Measurements from ENCODE around the gene HOXB1. TPM values are rescaled to one million over a fixed set of nuclear protein-coding genes. Genes with fewer than 3 reads are reported as not detected.

The HOXB1 gene
- total RNA-seq, 1 experiment from 2014 or later, result not detected

DNA sequence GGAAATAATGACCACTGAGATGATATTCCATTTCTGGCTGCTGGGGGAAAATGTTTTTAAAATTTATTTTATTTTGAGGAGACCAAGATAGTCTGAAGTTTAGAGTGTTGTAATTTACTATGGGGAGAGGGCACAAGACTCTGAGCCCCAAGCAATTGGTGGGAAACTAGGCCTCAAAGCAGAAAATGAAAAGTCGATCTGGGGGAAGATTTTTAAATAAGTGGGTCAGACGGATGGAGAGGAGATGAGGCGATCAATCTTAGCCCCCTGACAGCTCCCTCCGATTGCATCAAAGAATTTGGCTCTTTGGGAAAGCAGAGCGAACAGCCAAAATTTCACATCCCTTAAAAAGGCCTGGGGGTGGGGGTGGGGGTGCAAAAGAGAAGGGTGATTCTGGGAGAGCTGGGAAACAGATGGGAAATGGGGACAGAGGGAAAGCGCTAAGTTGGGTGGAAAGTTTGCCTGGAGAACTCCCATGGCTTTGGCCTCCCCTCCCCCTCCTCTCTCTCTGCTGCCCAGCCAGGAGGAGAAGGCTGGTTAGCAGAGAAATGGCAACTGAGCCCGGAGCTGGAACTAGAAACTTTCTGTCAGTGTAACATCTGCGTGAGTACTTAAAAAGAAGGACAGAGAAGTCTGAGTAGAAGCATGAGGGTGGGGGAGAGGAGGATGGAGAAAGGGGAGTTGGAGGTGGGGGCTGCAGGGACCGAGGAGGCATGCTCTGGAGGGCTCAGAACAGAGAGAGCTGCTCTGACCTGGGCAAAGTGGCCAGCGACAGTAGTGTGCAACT, 15.5 kb upstream of the HOXB1 start:
- ATAC-seq, result peak; percentile 47
- intact Hi-C loops (cut with micrococcal nuclease; ENCODE audit: unreplicated experiment) (no loop called here), in situ Hi-C loops (cut with HindIII; ENCODE audit: low pct_unique_long_range_greater_than_20kb, low sequenced_read_pairs) (no loop called here)
- no peaks in the 10 kb centered on the region for H3K9me3 ChIP-seq (ENCODE audit: control insufficient read depth, insufficient read depth, low read depth, low read length)
- no peaks in the 10 kb centered on the region for H3K27me3 ChIP-seq (ENCODE audit: control insufficient read depth, insufficient read depth, low read length)
- peak overlapping the region; percentile 98 for H3K27ac ChIP-seq (ENCODE audit: low read length)
- H3K4me1 ChIP-seq (ENCODE audit: control insufficient read depth, insufficient read depth, low read length), result peaks cover 60% of the 10 kb centered on the region
- TF ChIP-seq, protein P1, sequence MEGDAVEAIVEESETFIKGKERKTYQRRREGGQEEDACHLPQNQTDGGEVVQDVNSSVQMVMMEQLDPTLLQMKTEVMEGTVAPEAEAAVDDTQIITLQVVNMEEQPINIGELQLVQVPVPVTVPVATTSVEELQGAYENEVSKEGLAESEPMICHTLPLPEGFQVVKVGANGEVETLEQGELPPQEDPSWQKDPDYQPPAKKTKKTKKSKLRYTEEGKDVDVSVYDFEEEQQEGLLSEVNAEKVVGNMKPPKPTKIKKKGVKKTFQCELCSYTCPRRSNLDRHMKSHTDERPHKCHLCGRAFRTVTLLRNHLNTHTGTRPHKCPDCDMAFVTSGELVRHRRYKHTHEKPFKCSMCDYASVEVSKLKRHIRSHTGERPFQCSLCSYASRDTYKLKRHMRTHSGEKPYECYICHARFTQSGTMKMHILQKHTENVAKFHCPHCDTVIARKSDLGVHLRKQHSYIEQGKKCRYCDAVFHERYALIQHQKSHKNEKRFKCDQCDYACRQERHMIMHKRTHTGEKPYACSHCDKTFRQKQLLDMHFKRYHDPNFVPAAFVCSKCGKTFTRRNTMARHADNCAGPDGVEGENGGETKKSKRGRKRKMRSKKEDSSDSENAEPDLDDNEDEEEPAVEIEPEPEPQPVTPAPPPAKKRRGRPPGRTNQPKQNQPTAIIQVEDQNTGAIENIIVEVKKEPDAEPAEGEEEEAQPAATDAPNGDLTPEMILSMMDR (IDR thresholded peaks at IDR 0.05), result no peak
- TF ChIP-seq SIN3A (IDR thresholded peaks at IDR 0.05; ENCODE audit: borderline replicate concordance, insufficient read depth, low read depth, low read length), result 0 out of 2 replicates have a peak, but pooled peaks have one; percentile 72
- no peak for DNase-seq (ENCODE audit: low read depth, low spot score)
- H3K36me3 ChIP-seq (ENCODE audit: control insufficient read depth, insufficient read depth, low read length), result peaks cover 26% of the 10 kb centered on the region
- ChIA-PET CTCF (interaction anchor here (0.6 to 0.9 kb wide), 5 partner anchors 15 to 287 kb away, joined by 3 to 5 read pairs (median 4); partner anchors contain the start of gene HOXB6), POLR2A (interaction anchor here (0.6 kb wide), 2 partner anchors 12 to 67 kb away, joined by 3 to 4 read pairs; no protein-coding TSS in a partner anchor)
- peak overlapping the region; percentile 15 to 43 for H3K4me3 ChIP-seq (ENCODE audit: low read depth in 2 of 2, low read length in 2 of 2)
- no TSS peak for BruUV-seq (replicated peaks)

DNA sequence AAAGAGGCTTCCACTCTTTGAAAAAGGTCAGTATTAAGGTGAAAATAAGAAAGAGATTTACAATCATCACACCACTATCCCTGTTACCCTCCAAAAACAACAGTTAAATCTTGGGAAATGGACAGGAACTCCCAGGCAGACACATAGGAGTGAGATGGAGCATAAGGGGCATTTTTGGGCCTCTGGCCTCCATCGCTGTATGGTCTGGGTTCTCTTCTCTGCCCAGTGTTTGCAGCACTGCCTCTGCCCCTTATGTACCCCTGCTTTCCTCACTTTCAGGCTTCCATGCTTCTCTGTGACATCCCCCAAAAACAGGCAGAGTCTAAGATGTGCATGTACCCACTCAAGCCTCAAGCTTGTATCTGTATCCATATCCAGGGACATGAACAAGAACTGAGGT, 14.7 kb upstream of the HOXB1 start:
- intact Hi-C loops (cut with micrococcal nuclease; ENCODE audit: unreplicated experiment) (no loop called here), in situ Hi-C loops (cut with HindIII; ENCODE audit: low pct_unique_long_range_greater_than_20kb, low sequenced_read_pairs) (no loop called here)
- ChIA-PET CTCF (no interaction called here), POLR2A (no interaction called here)
- no peaks in the 10 kb centered on the region for H3K27me3 ChIP-seq (ENCODE audit: control insufficient read depth, insufficient read depth, low read length)
- DNase-seq (ENCODE audit: low read depth, low spot score), result no peak
- H3K36me3 ChIP-seq (ENCODE audit: control insufficient read depth, insufficient read depth, low read length), result peaks cover 25% of the 10 kb centered on the region
- peak overlapping the region; percentile 69 to 81 for H3K4me3 ChIP-seq (ENCODE audit: low read depth in 2 of 2, low read length in 2 of 2)
- TF ChIP-seq POLR2AphosphoS5 (IDR thresholded peaks at IDR 0.05; ENCODE audit: low read depth, low read length), result peak; percentile 39
- no peak for TF ChIP-seq TCF7L2 (IDR thresholded peaks at IDR 0.05; ENCODE audit: low read depth, low read length)
- TF ChIP-seq, protein P2, sequence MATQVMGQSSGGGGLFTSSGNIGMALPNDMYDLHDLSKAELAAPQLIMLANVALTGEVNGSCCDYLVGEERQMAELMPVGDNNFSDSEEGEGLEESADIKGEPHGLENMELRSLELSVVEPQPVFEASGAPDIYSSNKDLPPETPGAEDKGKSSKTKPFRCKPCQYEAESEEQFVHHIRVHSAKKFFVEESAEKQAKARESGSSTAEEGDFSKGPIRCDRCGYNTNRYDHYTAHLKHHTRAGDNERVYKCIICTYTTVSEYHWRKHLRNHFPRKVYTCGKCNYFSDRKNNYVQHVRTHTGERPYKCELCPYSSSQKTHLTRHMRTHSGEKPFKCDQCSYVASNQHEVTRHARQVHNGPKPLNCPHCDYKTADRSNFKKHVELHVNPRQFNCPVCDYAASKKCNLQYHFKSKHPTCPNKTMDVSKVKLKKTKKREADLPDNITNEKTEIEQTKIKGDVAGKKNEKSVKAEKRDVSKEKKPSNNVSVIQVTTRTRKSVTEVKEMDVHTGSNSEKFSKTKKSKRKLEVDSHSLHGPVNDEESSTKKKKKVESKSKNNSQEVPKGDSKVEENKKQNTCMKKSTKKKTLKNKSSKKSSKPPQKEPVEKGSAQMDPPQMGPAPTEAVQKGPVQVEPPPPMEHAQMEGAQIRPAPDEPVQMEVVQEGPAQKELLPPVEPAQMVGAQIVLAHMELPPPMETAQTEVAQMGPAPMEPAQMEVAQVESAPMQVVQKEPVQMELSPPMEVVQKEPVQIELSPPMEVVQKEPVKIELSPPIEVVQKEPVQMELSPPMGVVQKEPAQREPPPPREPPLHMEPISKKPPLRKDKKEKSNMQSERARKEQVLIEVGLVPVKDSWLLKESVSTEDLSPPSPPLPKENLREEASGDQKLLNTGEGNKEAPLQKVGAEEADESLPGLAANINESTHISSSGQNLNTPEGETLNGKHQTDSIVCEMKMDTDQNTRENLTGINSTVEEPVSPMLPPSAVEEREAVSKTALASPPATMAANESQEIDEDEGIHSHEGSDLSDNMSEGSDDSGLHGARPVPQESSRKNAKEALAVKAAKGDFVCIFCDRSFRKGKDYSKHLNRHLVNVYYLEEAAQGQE (IDR thresholded peaks at IDR 0.05; ENCODE audit: insufficient read depth in 1 of 2, low read depth in 2 of 2, low read length in 1 of 2), result no peak
- no peak for TF ChIP-seq SIN3A (IDR thresholded peaks at IDR 0.05; ENCODE audit: borderline replicate concordance, insufficient read depth, low read depth, low read length)
- H3K27ac ChIP-seq (ENCODE audit: low read length), result peak overlapping the region; percentile 98
- H3K9me3 ChIP-seq (ENCODE audit: control insufficient read depth, insufficient read depth, low read depth, low read length), result no peaks in the 10 kb centered on the region
- peaks cover 62% of the 10 kb centered on the region for H3K4me1 ChIP-seq (ENCODE audit: control insufficient read depth, insufficient read depth, low read length)
- BruUV-seq (replicated peaks), result no TSS peak
- ATAC-seq, result no peak

DNA sequence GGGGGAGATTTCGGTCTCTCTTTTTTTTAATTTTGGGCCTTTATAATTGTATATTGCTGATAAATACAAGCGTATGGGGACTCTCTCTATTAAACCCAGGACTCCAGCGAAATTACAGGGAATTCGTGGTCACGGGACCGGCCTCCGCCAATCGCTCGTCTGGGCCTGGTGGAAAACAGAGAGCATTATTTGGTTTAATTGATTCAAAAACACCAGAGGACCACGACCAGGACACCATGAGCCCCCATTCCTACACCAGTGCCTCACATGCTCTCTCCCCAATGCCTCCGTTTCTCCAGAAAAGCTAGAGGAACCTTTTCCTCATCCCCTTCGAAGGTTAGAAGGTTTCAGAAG, 14.2 kb upstream of the HOXB1 start, which contains the start of gene HOXB2:
Gene HOXB2 (minus strand): TSS at position 88 of the 354 bp plus-strand sequence. CDS start 198 bp downstream, outside the sequence.
- H3K4me3 ChIP-seq (ENCODE audit: low read depth in 2 of 2, low read length in 2 of 2), result peak within 1 kb of the TSS; percentile 69 to 81
- H3K4me1 ChIP-seq (ENCODE audit: control insufficient read depth, insufficient read depth, low read length), result peaks cover 62% of the 10 kb centered on the region
- DNase-seq (ENCODE audit: low read depth, low spot score) (no peak), ATAC-seq (no peak)
- TSS peak; percentile 49 for BruUV-seq (replicated peaks)
- intact Hi-C loops (cut with micrococcal nuclease; ENCODE audit: unreplicated experiment), result no loop called here
- TF ChIP-seq SIN3A (IDR thresholded peaks at IDR 0.05; ENCODE audit: borderline replicate concordance, insufficient read depth, low read depth, low read length), result no peak
- TF ChIP-seq, protein P2 (IDR thresholded peaks at IDR 0.05; ENCODE audit: insufficient read depth in 1 of 2, low read depth in 2 of 2, low read length in 1 of 2), result no peak
- TF ChIP-seq POLR2AphosphoS5 (IDR thresholded peaks at IDR 0.05; ENCODE audit: low read depth, low read length), result no peak
- TF ChIP-seq TCF7L2 (IDR thresholded peaks at IDR 0.05; ENCODE audit: low read depth, low read length), result no peak
- TF ChIP-seq, protein P1 (IDR thresholded peaks at IDR 0.05), result no peak
- in situ Hi-C loops (cut with HindIII; ENCODE audit: low pct_unique_long_range_greater_than_20kb, low sequenced_read_pairs), result no loop called here
- no peaks in the 10 kb centered on the region for H3K9me3 ChIP-seq (ENCODE audit: control insufficient read depth, insufficient read depth, low read depth, low read length)
- peaks cover 20% of the 10 kb centered on the region for H3K36me3 ChIP-seq (ENCODE audit: control insufficient read depth, insufficient read depth, low read length)
- ChIA-PET CTCF (no interaction called here), POLR2A (no interaction called here)
- peak within 1 kb of the TSS; percentile 98 for H3K27ac ChIP-seq (ENCODE audit: low read length)
- no peaks in the 10 kb centered on the region for H3K27me3 ChIP-seq (ENCODE audit: control insufficient read depth, insufficient read depth, low read length)
